ENCODE data around the gene ZBTB7C.

The ZBTB7C gene

GRCh38 chr18:48250918-48251317 is 158.3 kb downstream of the ZBTB7C start:
- Histone ChIP-seq H3K4me1 (ENCODE audit: control insufficient read depth in 5 of 5, insufficient read depth in 5 of 5, low read length in 5 of 5) (peaks cover 0 to 3% (median 0%) of the 10 kb centered on the region in 5 donors), H3K9ac (ENCODE audit: low read length in 5 of 5) (no peak overlapping the region), H3K27ac (ENCODE audit: low read depth, low read length) (no peak overlapping the region), H3K4me3 (ENCODE audit: low read depth in 1 of 5, low read length in 5 of 5) (no peak overlapping the region), H3K36me3 (ENCODE audit: control insufficient read depth in 5 of 5, insufficient read depth in 5 of 5, low read length in 5 of 5) (no peaks in the 10 kb centered on the region), H3K9me3 (ENCODE audit: control insufficient read depth in 5 of 5, low read length in 5 of 5) (no peaks in the 10 kb centered on the region), H3K27me3 (ENCODE audit: control insufficient read depth in 5 of 5, insufficient read depth in 4 of 5, low read length in 5 of 5) (no peaks in the 10 kb centered on the region)

GRCh38 chr18:48250362-48250907 is 158.7 kb downstream of the ZBTB7C start:
- H3K9ac ChIP-seq (ENCODE audit: low read length in 5 of 5) = no peak overlapping the region
- H3K36me3 ChIP-seq (ENCODE audit: control insufficient read depth in 5 of 5, insufficient read depth in 5 of 5, low read length in 5 of 5) = no peaks in the 10 kb centered on the region
- H3K27ac ChIP-seq (ENCODE audit: low read depth, low read length) = no peak overlapping the region
- peaks cover 0 to 3% (median 0%) of the 10 kb centered on the region in 5 donors for H3K4me1 ChIP-seq (ENCODE audit: control insufficient read depth in 5 of 5, insufficient read depth in 5 of 5, low read length in 5 of 5)
- H3K27me3 ChIP-seq (ENCODE audit: control insufficient read depth in 5 of 5, insufficient read depth in 4 of 5, low read length in 5 of 5) = no peaks in the 10 kb centered on the region
- H3K4me3 ChIP-seq (ENCODE audit: low read depth in 1 of 5, low read length in 5 of 5) = no peak overlapping the region
- no peaks in the 10 kb centered on the region for H3K9me3 ChIP-seq (ENCODE audit: control insufficient read depth in 5 of 5, low read length in 5 of 5)

- H3K36me3 ChIP-seq (ENCODE audit: control insufficient read depth in 5 of 5, insufficient read depth in 5 of 5, low read length in 5 of 5) = no peaks in the 10 kb centered on the region
- H3K9me3 ChIP-seq (ENCODE audit: control insufficient read depth in 5 of 5, low read length in 5 of 5) = no peaks in the 10 kb centered on the region
- no peak overlapping the region for H3K9ac ChIP-seq (ENCODE audit: low read length in 5 of 5)
- no peak overlapping the region for H3K27ac ChIP-seq (ENCODE audit: low read depth, low read length)
- peaks cover 0 to 3% (median 0%) of the 10 kb centered on the region in 5 donors for H3K4me1 ChIP-seq (ENCODE audit: control insufficient read depth in 5 of 5, insufficient read depth in 5 of 5, low read length in 5 of 5)
- no peaks in the 10 kb centered on the region for H3K27me3 ChIP-seq (ENCODE audit: control insufficient read depth in 5 of 5, insufficient read depth in 4 of 5, low read length in 5 of 5)
- no peak overlapping the region for H3K4me3 ChIP-seq (ENCODE audit: low read depth in 1 of 5, low read length in 5 of 5)
Measured at GRCh38 chr18:48249854-48250253, 159.3 kb downstream of the ZBTB7C start.

GRCh38 chr18:48244530-48244929 is 164.7 kb downstream of the ZBTB7C start:
- Histone ChIP-seq H3K9ac (ENCODE audit: low read length in 5 of 5) (no peak overlapping the region), H3K4me3 (ENCODE audit: low read depth in 1 of 5, low read length in 5 of 5) (no peak overlapping the region), H3K27me3 (ENCODE audit: control insufficient read depth in 5 of 5, insufficient read depth in 4 of 5, low read length in 5 of 5) (no peaks in the 10 kb centered on the region), H3K27ac (ENCODE audit: low read depth, low read length) (no peak overlapping the region), H3K9me3 (ENCODE audit: control insufficient read depth in 5 of 5, low read length in 5 of 5) (peaks cover 0 to 4% (median 0%) of the 10 kb centered on the region in 5 donors), H3K36me3 (ENCODE audit: control insufficient read depth in 5 of 5, insufficient read depth in 5 of 5, low read length in 5 of 5) (no peaks in the 10 kb centered on the region), H3K4me1 (ENCODE audit: control insufficient read depth in 5 of 5, insufficient read depth in 5 of 5, low read length in 5 of 5) (no peaks in the 10 kb centered on the region)

GRCh38 chr18:48238636-48239035 is 170.5 kb downstream of the ZBTB7C start:
- peaks cover 0 to 2% (median 0%) of the 10 kb centered on the region in 5 donors for H3K36me3 ChIP-seq (ENCODE audit: control insufficient read depth in 5 of 5, insufficient read depth in 5 of 5, low read length in 5 of 5)
- H3K27me3 ChIP-seq (ENCODE audit: control insufficient read depth in 5 of 5, insufficient read depth in 4 of 5, low read length in 5 of 5) = no peaks in the 10 kb centered on the region
- H3K4me3 ChIP-seq (ENCODE audit: low read depth in 1 of 5, low read length in 5 of 5) = peak overlapping the region in 1 of 5 donors; percentile 29
- H3K9me3 ChIP-seq (ENCODE audit: control insufficient read depth in 5 of 5, low read length in 5 of 5) = peaks cover 0 to 4% (median 0%) of the 10 kb centered on the region in 5 donors
- peaks cover 0 to 23% (median 11%) of the 10 kb centered on the region in 5 donors for H3K4me1 ChIP-seq (ENCODE audit: control insufficient read depth in 5 of 5, insufficient read depth in 5 of 5, low read length in 5 of 5)
- peak overlapping the region in 1 of 5 donors; percentile 52 for H3K9ac ChIP-seq (ENCODE audit: low read length in 5 of 5)
- H3K27ac ChIP-seq (ENCODE audit: low read depth, low read length) = no peak overlapping the region

GRCh38 chr18:48238206-48238605 is 171.0 kb downstream of the ZBTB7C start:
- Histone ChIP-seq H3K36me3 (ENCODE audit: control insufficient read depth in 5 of 5, insufficient read depth in 5 of 5, low read length in 5 of 5) (peaks cover 0 to 2% (median 0%) of the 10 kb centered on the region in 5 donors), H3K4me3 (ENCODE audit: low read depth in 1 of 5, low read length in 5 of 5) (peak overlapping the region in 1 of 5 donors; percentile 29), H3K9me3 (ENCODE audit: control insufficient read depth in 5 of 5, low read length in 5 of 5) (peaks cover 0 to 4% (median 0%) of the 10 kb centered on the region in 5 donors), H3K4me1 (ENCODE audit: control insufficient read depth in 5 of 5, insufficient read depth in 5 of 5, low read length in 5 of 5) (peaks cover 0 to 23% (median 11%) of the 10 kb centered on the region in 5 donors), H3K27ac (ENCODE audit: low read depth, low read length) (no peak overlapping the region), H3K27me3 (ENCODE audit: control insufficient read depth in 5 of 5, insufficient read depth in 4 of 5, low read length in 5 of 5) (no peaks in the 10 kb centered on the region), H3K9ac (ENCODE audit: low read length in 5 of 5) (peak overlapping the region in 1 of 5 donors; percentile 52)

GRCh38 chr18:48236822-48237221 is 172.4 kb downstream of the ZBTB7C start:
- H3K9ac ChIP-seq (ENCODE audit: low read length in 5 of 5) = no peak overlapping the region
- peaks cover 0 to 2% (median 0%) of the 10 kb centered on the region in 5 donors for H3K36me3 ChIP-seq (ENCODE audit: control insufficient read depth in 5 of 5, insufficient read depth in 5 of 5, low read length in 5 of 5)
- H3K27me3 ChIP-seq (ENCODE audit: control insufficient read depth in 5 of 5, insufficient read depth in 4 of 5, low read length in 5 of 5) = no peaks in the 10 kb centered on the region
- peaks cover 0 to 4% (median 0%) of the 10 kb centered on the region in 5 donors for H3K9me3 ChIP-seq (ENCODE audit: control insufficient read depth in 5 of 5, low read length in 5 of 5)
- no peak overlapping the region for H3K4me3 ChIP-seq (ENCODE audit: low read depth in 1 of 5, low read length in 5 of 5)
- H3K4me1 ChIP-seq (ENCODE audit: control insufficient read depth in 5 of 5, insufficient read depth in 5 of 5, low read length in 5 of 5) = peaks cover 0 to 23% (median 11%) of the 10 kb centered on the region in 5 donors
- H3K27ac ChIP-seq (ENCODE audit: low read depth, low read length) = no peak overlapping the region

- H3K27me3 ChIP-seq (ENCODE audit: control insufficient read depth in 5 of 5, insufficient read depth in 4 of 5, low read length in 5 of 5) = no peaks in the 10 kb centered on the region
- no peak overlapping the region for H3K4me3 ChIP-seq (ENCODE audit: low read depth in 1 of 5, low read length in 5 of 5)
- H3K9me3 ChIP-seq (ENCODE audit: control insufficient read depth in 5 of 5, low read length in 5 of 5) = no peaks in the 10 kb centered on the region
- H3K36me3 ChIP-seq (ENCODE audit: control insufficient read depth in 5 of 5, insufficient read depth in 5 of 5, low read length in 5 of 5) = no peaks in the 10 kb centered on the region
- H3K27ac ChIP-seq (ENCODE audit: low read depth, low read length) = no peak overlapping the region
- no peak overlapping the region for H3K9ac ChIP-seq (ENCODE audit: low read length in 5 of 5)
- peaks cover 6 to 23% (median 19%) of the 10 kb centered on the region in 5 donors for H3K4me1 ChIP-seq (ENCODE audit: control insufficient read depth in 5 of 5, insufficient read depth in 5 of 5, low read length in 5 of 5)
Measured at GRCh38 chr18:48230467-48231113, 178.6 kb downstream of the ZBTB7C start.

- H3K27me3 ChIP-seq (ENCODE audit: control insufficient read depth in 5 of 5, insufficient read depth in 4 of 5, low read length in 5 of 5) = no peaks in the 10 kb centered on the region
- H3K27ac ChIP-seq (ENCODE audit: low read depth, low read length) = no peak overlapping the region
- no peaks in the 10 kb centered on the region for H3K36me3 ChIP-seq (ENCODE audit: control insufficient read depth in 5 of 5, insufficient read depth in 5 of 5, low read length in 5 of 5)
- H3K9ac ChIP-seq (ENCODE audit: low read length in 5 of 5) = no peak overlapping the region
- no peak overlapping the region for H3K4me3 ChIP-seq (ENCODE audit: low read depth in 1 of 5, low read length in 5 of 5)
- H3K9me3 ChIP-seq (ENCODE audit: control insufficient read depth in 5 of 5, low read length in 5 of 5) = no peaks in the 10 kb centered on the region
- peaks cover 6 to 23% (median 19%) of the 10 kb centered on the region in 5 donors for H3K4me1 ChIP-seq (ENCODE audit: control insufficient read depth in 5 of 5, insufficient read depth in 5 of 5, low read length in 5 of 5)
Measured at GRCh38 chr18:48229552-48229981, 179.6 kb downstream of the ZBTB7C start.

- no peak overlapping the region for H3K4me3 ChIP-seq (ENCODE audit: low read depth in 1 of 5, low read length in 5 of 5)
- H3K9ac ChIP-seq (ENCODE audit: low read length in 5 of 5) = no peak overlapping the region
- H3K27ac ChIP-seq (ENCODE audit: low read depth, low read length) = no peak overlapping the region
- H3K36me3 ChIP-seq (ENCODE audit: control insufficient read depth in 5 of 5, insufficient read depth in 5 of 5, low read length in 5 of 5) = no peaks in the 10 kb centered on the region
- H3K9me3 ChIP-seq (ENCODE audit: control insufficient read depth in 5 of 5, low read length in 5 of 5) = no peaks in the 10 kb centered on the region
- H3K27me3 ChIP-seq (ENCODE audit: control insufficient read depth in 5 of 5, insufficient read depth in 4 of 5, low read length in 5 of 5) = no peaks in the 10 kb centered on the region
- peaks cover 6 to 23% (median 19%) of the 10 kb centered on the region in 5 donors for H3K4me1 ChIP-seq (ENCODE audit: control insufficient read depth in 5 of 5, insufficient read depth in 5 of 5, low read length in 5 of 5)
Measured at GRCh38 chr18:48228841-48229240, 180.3 kb downstream of the ZBTB7C start.
